ENCODE results near the gene JUN. TPM values are rescaled to one million over a fixed set of nuclear protein-coding genes. Genes with fewer than 3 reads are reported as not detected.

JUN gene
- total RNA-seq, 1 donor = 55.0 TPM

DNA sequence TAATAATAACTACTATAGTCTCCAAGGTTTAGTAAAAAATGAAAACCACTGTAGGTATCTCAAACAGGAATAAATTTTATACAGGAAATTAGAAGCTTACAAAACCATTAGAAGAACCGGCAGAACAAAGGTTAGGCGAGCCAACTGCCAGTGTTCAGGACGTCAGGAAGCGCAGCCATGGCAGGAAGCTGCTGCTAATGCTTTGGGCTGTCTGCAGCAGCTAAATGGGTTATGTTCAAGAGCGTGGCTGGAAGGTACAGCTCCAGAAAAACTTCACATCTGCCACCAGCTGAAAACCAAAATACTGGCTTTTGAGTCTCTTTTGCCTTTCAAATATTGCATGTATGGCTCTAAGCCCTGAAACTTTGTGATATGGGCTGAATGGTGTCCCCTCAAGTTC, 48.3 kb downstream of the JUN start:
- no peak overlapping the region for H3K4me3 ChIP-seq (ENCODE audit: low read depth, low read length)

DNA sequence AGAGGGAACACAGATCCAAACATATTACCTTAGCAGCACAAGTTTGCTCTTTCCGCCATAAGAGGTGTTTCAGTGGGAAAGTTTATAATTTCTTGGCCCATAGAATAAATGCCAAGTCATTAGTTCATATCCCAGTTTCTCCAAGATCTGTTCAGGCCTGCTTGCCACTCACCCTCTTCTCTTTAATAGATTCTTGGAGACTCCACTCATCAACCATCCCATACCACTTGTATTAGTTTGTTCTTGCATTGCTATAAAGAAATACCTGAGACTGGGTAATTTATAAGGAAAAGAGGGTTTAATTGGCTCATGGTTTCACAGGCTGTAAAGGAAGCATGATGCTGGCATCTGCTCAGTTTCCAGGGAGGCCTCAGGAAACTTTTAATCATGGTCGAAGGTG, 49.2 kb downstream of the JUN start:
- TF ChIP-seq, protein P1, sequence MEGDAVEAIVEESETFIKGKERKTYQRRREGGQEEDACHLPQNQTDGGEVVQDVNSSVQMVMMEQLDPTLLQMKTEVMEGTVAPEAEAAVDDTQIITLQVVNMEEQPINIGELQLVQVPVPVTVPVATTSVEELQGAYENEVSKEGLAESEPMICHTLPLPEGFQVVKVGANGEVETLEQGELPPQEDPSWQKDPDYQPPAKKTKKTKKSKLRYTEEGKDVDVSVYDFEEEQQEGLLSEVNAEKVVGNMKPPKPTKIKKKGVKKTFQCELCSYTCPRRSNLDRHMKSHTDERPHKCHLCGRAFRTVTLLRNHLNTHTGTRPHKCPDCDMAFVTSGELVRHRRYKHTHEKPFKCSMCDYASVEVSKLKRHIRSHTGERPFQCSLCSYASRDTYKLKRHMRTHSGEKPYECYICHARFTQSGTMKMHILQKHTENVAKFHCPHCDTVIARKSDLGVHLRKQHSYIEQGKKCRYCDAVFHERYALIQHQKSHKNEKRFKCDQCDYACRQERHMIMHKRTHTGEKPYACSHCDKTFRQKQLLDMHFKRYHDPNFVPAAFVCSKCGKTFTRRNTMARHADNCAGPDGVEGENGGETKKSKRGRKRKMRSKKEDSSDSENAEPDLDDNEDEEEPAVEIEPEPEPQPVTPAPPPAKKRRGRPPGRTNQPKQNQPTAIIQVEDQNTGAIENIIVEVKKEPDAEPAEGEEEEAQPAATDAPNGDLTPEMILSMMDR (IDR thresholded peaks at IDR 0.05; ENCODE audit: insufficient read depth, low read length) = no peak
- H3K4me3 ChIP-seq (ENCODE audit: low read depth, low read length) = no peak overlapping the region
- no peak for DNase-seq (ENCODE audit: low read depth)

More for the DNA sequence above, 48.3 kb downstream of the JUN start:
- TF ChIP-seq, protein P1 (IDR thresholded peaks at IDR 0.05; ENCODE audit: insufficient read depth, low read length) = no peak
- no peak for DNase-seq (ENCODE audit: low read depth)

DNA sequence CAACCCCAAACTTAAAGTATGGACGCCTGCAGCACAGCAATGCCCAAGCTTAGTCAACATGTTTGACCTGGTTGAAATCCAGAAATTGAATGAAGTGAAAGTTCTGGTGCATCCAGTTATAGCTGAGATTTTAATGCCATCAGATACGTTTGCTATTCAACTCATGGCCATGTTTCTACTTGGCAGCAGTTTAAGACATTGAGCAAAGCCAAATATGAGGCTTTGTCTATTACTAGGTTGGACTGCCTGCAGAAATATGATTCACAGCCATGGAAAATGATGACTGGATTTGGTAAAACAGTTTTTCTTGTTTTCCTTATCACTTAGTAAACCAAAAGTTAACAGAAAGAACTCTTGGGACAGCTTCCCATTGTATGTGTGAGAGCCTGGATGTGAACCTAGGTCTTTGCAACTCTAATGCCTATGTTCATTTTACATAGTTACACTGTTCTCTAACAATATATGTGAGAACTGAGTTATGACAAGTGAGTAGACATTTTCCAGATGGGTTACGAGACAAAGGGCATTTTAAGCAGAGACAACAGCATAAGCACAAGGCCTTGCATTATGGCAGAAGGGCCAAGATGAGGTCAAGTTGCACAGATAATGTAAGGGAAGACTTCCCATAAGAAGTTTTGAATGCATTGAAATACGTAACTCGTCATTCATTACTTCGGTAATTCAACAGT, 51.6 kb downstream of the JUN start:
- H3K4me3 ChIP-seq (ENCODE audit: low read depth, low read length) = no peak overlapping the region
- TF ChIP-seq, protein P1 (IDR thresholded peaks at IDR 0.05; ENCODE audit: insufficient read depth, low read length) = no peak
- peak; percentile 97 for DNase-seq (ENCODE audit: low read depth)

Other genes with a start within 250 kb of the JUN start
- 22.9 and 30.7 TPM in 2 replicates for gene OMA1, start 237.3 kb downstream of the JUN start, total RNA-seq (ENCODE audit: low replicate concordance)
- gene TACSTD2, start 206.8 kb downstream of the JUN start, total RNA-seq (ENCODE audit: low replicate concordance) = 0.36 and 0.82 TPM in 2 replicates
- 27.6 and 28.0 TPM in 2 replicates for gene MYSM1, start 84.0 kb downstream of the JUN start, total RNA-seq (ENCODE audit: low replicate concordance)